Testis (tissue), 3 donors: ENCODE data around the gene SEC63. TPM values are rescaled to one million over a fixed set of nuclear protein-coding genes. Genes with fewer than 3 reads are reported as not detected.
A peak's percentile ranks its signal among the peaks of the same experiment; 100 is the strongest.
"Not testable (repeated sequence)": the region's sequence is repeated elsewhere in the genome, so short reads cannot be mapped to it uniquely, and the experiment has no call there.

Experiments used
- DNase-seq: peaks from one replicate; pipeline ENCODE4 v3.0.0-alpha.2; 2019
- H3K27ac ChIP-seq, 2 donors: fragments of 200-600 bp; sonication (generic); one replicate each; pipeline ENCODE4 v1.5.1; 2019
- H3K27me3 ChIP-seq: fragments of 200-600 bp; sonication (generic); one replicate; pipeline ENCODE4 v1.5.1; 2019
- H3K36me3 ChIP-seq: fragments of 200-600 bp; sonication (generic); one replicate; pipeline ENCODE4 v1.5.1; 2017; ENCODE audit warnings: low read depth; ENCODE audit errors: missing control alignments
- H3K4me1 ChIP-seq: fragments of 200-600 bp; sonication (generic); one replicate; pipeline ENCODE4 v1.5.1; 2019
- H3K4me3 ChIP-seq, 2 donors: fragments of 200-600 bp; sonication (generic); one replicate each; pipeline ENCODE4 v1.5.1; 2017 to 2019
- H3K9me3 ChIP-seq: fragments of 200-600 bp; sonication (generic); one replicate; pipeline ENCODE4 v1.5.1; 2017
- POLR2A ChIP-seq: fragments of 450-650 bp; IDR thresholded peaks from one replicate; pipeline ENCODE4 v1.6.1; 2017; ENCODE audit warnings: antibody characterized with exemption, mild to moderate bottlenecking, moderate library complexity
- WGBS, 2 donors: methylation state at CpG; one replicate each; pipeline ENCODE4 v1.1.5; 2018; 5-methylcytosine and 5-hydroxymethylcytosine counted together
- intact Hi-C: fragments of 100-400 bp; cut with DNase I; formaldehyde crosslinking; loops from one replicate; pipeline ENCODE4 v1.15.1; 2023; ENCODE audit warnings: low total_unique reads
- polyA plus RNA-seq: library from polyadenylated mRNA; stranded (reverse); fragments of 350-450 nt; fragmentation: Illumina TruSeq; extraction: RNeasy Lipid Tissue Mini Kit (QIAGEN cat#74804); gene quantifications from one replicate; pipeline ENCODE4 v1.2.3, GENCODE V29; 2014; ENCODE audit warnings: low read depth, low replicate concordance; ENCODE audit not compliant: insufficient read depth
- total RNA-seq, 2 donors: library from RNA; depleted of rRNA; stranded (reverse); fragments of >200 nt; gene quantifications; one replicate each; pipeline ENCODE4 v1.2.3, GENCODE V29; 2016
- TF ChIP-seq, protein P1 (sequence below), 3 experiments: fragments of 450-650 bp in 2 of 3; fragments of 200-600 bp in 1 of 3; sonication (generic) in 1 of 3; IDR thresholded peaks; one replicate each; pipeline ENCODE4 v1.5.1; 2016 to 2019; ENCODE audit warnings: antibody characterized with exemption in 3 of 3, mild to moderate bottlenecking in 2 of 3, moderate library complexity in 1 of 3

The SEC63 gene
- total and polyA plus RNA-seq, 3 donors from 2014 or later = 53.4 to 68.1 (median 64.9) TPM

DNA sequence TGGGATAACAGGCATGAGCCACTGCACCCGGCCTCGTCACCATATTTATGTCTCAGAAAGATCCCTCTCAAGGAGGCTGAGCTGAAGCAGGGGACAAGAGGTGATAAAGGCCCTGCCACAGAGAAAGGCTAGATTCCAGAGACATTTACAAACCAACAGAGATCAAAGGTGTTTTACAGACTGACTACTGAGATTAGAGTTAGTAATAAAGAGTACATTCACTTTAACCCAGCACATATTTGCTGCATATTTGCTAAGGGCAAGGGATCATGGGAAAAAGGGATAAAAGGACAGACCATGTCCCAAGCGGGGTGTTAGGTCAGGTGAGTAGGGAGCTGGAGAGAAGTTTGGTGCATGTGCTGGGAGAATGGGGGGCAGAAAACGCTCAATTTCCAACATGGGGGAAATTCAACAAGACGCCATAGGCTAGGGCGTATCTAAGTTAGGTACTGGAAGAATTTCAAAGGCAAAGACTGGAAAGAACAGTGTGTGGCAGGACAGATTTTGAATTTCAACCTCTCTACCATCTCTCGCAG is 43.8 kb upstream of the SEC63 start:
- DNase-seq = no peak
- Histone ChIP-seq H3K36me3 (no peaks in the 10 kb centered on the region), H3K9me3 (no peaks in the 10 kb centered on the region), H3K27me3 (no peaks in the 10 kb centered on the region), H3K4me1 (no peaks in the 10 kb centered on the region), H3K4me3 (no peak overlapping the region), H3K27ac (no peak overlapping the region)
- TF ChIP-seq POLR2A = no peak
- TF ChIP-seq, protein P1, sequence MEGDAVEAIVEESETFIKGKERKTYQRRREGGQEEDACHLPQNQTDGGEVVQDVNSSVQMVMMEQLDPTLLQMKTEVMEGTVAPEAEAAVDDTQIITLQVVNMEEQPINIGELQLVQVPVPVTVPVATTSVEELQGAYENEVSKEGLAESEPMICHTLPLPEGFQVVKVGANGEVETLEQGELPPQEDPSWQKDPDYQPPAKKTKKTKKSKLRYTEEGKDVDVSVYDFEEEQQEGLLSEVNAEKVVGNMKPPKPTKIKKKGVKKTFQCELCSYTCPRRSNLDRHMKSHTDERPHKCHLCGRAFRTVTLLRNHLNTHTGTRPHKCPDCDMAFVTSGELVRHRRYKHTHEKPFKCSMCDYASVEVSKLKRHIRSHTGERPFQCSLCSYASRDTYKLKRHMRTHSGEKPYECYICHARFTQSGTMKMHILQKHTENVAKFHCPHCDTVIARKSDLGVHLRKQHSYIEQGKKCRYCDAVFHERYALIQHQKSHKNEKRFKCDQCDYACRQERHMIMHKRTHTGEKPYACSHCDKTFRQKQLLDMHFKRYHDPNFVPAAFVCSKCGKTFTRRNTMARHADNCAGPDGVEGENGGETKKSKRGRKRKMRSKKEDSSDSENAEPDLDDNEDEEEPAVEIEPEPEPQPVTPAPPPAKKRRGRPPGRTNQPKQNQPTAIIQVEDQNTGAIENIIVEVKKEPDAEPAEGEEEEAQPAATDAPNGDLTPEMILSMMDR (IDR thresholded peaks at IDR 0.05) = no peak
- intact Hi-C loops = no loop called here
- WGBS, 2 donors = 93 to 96% methylated on average over 7 of the region's 7 CpGs

DNA sequence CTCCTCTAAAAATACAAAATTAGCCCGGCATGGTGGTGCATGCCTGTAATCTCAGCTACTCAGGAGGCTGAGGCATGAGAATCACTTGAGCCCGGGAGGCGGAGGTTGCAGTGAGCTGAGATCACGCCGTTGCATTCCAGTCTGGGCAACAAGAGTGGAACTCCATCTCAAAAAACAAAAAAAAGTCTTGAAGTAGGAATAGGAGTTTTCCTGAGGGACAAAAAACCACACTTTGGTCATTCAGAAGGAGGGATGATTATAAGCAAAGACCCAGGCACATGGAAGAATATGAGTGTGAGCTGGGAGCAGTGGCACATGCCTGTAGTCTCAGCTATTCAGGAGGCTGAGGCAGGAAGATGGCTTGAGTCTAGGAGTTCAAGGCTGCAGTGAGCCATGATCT is 42.3 kb upstream of the SEC63 start:
- H3K4me3 ChIP-seq, H3K4me1 ChIP-seq, DNase-seq, H3K27me3 ChIP-seq, intact Hi-C loops, H3K27ac ChIP-seq, H3K36me3 ChIP-seq, H3K9me3 ChIP-seq: not testable (repeated sequence)
- 95 to 99% methylated on average over 5 of the region's 5 CpGs for WGBS, 2 donors

DNA sequence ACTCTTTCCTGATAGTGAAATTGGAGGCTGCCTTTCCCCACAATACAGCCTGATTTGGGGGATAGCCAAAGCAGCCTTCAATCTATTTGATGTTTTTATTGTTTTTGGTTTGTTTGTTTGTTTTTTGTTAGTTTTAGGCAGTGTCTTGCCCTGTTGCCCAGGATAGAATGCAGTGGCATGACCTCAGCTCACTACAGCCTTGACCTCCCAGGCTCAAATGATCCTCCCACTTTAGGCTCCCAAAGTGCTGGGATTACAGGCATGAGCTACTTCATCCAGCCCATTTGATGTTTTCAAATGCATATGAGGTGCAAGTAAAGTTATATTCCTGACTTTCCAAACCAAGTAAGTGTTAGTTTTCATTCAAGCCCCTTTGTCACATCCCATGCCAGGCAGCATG is 41.3 kb upstream of the SEC63 start:
- Histone ChIP-seq H3K4me1 (no peaks in the 10 kb centered on the region), H3K27ac (no peak overlapping the region), H3K36me3 (no peaks in the 10 kb centered on the region), H3K27me3 (no peaks in the 10 kb centered on the region), H3K9me3 (no peaks in the 10 kb centered on the region), H3K4me3 (no peak overlapping the region)
- DNase-seq = no peak
- intact Hi-C loops = no loop called here
- TF ChIP-seq, protein P1 (IDR thresholded peaks at IDR 0.05) = no peak
- no peak for TF ChIP-seq POLR2A

DNA sequence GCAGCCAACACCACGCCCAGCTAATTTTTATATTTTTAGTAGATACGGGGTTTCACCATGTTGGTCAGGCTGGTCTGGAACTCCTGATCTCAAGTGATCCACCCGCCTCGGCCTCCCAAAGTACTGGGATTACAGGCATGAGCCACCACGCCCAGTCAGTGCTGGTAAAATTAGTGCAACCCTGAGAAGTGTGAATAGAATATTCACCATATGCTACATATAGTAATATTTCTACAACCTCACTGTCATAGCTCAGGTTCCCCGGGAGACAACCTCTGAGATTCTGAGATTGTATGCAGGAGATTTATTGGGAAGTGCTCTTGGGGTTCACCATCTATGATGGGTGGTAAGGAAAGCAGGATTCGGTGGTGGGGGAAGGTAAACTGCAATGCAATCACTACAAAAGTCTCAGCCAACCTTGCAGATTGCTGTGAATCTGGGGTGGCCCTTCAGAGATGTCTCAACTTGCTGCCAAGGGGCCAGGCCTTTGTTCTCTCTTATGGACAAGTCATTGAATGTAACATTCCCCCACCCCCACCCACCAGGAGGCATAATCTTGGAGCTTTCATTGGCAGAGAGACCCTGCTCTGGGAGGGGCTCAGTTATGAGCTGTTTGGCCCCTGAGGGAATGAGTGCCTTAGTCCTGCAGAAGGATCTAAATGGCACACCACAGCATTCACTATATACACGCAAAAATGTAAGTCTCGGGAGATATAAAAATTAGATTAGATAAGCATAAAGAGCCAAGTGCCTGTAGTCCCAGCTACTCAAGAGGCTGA is 34.0 kb upstream of the SEC63 start:
- intact Hi-C loops = no loop called here

DNA sequence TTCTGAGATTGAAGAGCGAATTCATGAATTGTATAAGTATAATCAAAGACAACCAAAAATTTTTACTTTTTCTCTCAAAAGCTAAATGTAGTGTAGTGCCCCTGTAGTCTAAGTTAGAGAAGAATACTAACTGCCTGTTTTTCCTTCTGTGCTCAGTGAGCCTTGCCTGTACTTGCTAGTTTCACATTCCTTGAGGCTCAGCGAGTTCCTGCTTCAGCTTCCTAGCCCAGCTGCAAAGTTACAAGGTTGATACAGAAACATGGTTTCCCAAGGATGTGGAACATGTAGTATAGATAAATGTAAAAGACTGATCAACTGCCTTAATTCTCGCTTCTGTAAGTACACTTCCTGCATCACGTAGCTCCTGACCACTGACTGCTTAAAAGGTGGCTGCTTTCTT is 33.1 kb upstream of the SEC63 start:
- peak overlapping the region in 1 of 2 donors; percentile 37 for H3K27ac ChIP-seq
- intact Hi-C loops = no loop called here
- peak; percentile 48 for DNase-seq

More for the DNA sequence above, 34.0 kb upstream of the SEC63 start:
- no peak for TF ChIP-seq POLR2A
- TF ChIP-seq, protein P1 (IDR thresholded peaks at IDR 0.05) = no peak
- no peaks in the 10 kb centered on the region for H3K36me3 ChIP-seq
- WGBS, 2 donors = 74 to 81% methylated on average over 9 of the region's 9 CpGs
- peaks cover 22% of the 10 kb centered on the region for H3K4me1 ChIP-seq
- no peaks in the 10 kb centered on the region for H3K9me3 ChIP-seq
- no peak for DNase-seq
- H3K27me3 ChIP-seq = no peaks in the 10 kb centered on the region
- H3K4me3 ChIP-seq = no peak overlapping the region
- H3K27ac ChIP-seq = peak overlapping the region in 1 of 2 donors; percentile 37

DNA sequence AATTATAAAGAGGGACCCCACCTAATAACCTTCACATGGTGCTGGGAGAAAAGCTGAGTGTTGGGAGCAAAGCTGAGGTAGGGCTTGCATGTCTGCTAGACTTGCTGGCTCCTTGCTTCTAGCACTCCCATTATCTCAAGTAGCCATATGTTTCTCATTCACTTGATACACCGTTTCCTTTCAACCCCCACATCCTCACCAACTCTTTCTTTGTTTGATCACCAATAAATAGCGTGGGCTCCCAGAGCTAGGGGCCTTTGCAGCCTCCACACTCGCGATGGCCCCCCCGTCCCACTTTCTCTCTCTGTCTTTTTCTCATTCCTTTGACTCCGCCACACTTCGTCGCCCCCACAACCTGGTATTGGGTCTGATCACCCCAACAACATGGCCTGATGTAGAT is 32.6 kb upstream of the SEC63 start:
- peaks cover 22% of the 10 kb centered on the region for H3K4me1 ChIP-seq
- peak overlapping the region in 1 of 2 donors; percentile 37 for H3K27ac ChIP-seq
- 36 to 42% methylated on average over 8 of the region's 8 CpGs for WGBS, 2 donors
- H3K36me3 ChIP-seq, intact Hi-C loops, H3K9me3 ChIP-seq, H3K27me3 ChIP-seq, H3K4me3 ChIP-seq: not testable (repeated sequence)
- DNase-seq = peak; percentile 59

More for the DNA sequence above, 33.1 kb upstream of the SEC63 start:
- H3K27me3 ChIP-seq = no peaks in the 10 kb centered on the region
- TF ChIP-seq, protein P1 (IDR thresholded peaks at IDR 0.05) = no peak
- TF ChIP-seq POLR2A = no peak
- H3K36me3 ChIP-seq = no peaks in the 10 kb centered on the region
- no peak overlapping the region for H3K4me3 ChIP-seq
- H3K9me3 ChIP-seq = no peaks in the 10 kb centered on the region
- WGBS, 2 donors = 47 to 58% methylated on average over 4 of the region's 4 CpGs
- H3K4me1 ChIP-seq = peaks cover 22% of the 10 kb centered on the region
